Stimulated activated CD8-positive, alpha-beta memory T cell treated with anti-CD3 and anti-CD28 coated beads, Interleukin-2, amount 100 ng/mL, for 1 hour (primary cell): ENCODE results near the gene NUFIP1.
A peak's percentile ranks its signal among the peaks of the same experiment; 100 is the strongest.
"Not testable (repeated sequence)": the region's sequence is repeated elsewhere in the genome, so short reads cannot be mapped to it uniquely, and the experiment has no call there.

Source experiments
- DNase-seq, 2 donors: peaks; one replicate each; pipeline ENCODE4 v3.0.0-alpha.2; 2020; ENCODE audit warnings: low read depth in 2 of 2

The NUFIP1 gene

DNA sequence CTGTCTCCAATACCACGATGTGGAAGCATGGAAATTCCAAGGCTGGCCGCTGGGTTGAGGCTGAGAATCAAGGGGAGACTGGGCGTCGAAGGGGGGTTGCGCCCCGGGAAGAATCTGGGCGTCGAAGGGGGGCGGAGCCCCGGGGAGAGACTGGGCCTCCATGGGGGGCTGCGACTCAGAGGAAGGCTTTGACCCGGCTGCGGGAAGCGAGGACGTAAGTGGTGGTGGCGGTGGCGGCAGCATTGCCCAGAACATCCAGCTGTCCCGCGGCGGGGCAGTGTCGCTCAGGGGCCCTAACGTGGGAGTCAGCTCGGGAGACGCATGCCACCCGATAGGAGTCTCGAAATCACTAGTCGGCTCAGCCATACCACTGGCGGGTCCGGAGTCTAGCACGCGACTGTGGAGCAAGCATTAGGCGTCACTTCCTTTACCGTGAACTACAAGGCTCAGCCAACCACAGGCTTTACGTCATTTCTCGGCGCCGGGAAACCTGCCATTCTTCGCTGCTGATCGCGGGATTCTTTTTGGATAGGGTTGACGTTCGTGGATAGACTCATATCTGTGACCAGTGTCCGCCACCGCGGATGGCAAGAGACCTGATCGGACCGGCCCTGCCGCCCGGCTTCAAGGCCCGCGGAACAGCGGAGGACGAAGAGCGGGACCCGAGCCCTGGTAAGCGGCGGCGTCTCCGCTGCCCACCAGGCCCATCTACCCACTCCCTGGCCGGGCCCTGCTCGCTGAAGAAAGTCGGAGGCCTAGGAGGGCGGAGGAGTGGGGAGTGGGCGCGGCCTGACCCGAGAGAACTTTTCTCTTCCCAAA, at the start of gene NUFIP1, which contains the start of gene GPALPP1:
Gene NUFIP1, minus strand, starts transcription at position 401 of the 819 bp plus-strand sequence. Its CDS starts 35 bp downstream, at position 366.
Gene GPALPP1, plus strand, starts transcription at position 468 of the 819 bp plus-strand sequence. Its CDS starts 117 bp downstream, at position 585.
- peak; percentile 79 to 81 for DNase-seq

DNA sequence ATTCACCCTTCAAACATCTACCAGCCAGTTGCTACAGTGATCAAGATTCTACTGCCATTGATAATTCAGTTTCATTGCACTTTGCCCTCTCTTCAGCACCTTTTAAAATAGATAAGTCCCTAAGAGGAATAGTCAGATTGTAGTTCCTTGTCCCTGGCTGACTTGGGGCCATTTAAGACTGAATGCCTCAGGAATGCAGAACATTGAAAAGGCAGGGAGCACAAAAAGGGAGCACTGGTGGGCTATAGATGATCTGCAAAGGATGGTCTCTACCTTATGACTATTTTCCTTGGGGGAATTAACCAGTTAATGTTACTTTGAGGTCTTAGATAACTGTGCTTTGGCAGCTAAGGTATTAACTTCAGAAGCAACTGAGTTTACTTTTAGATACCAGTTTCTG, 46.9 kb upstream of the NUFIP1 start:
- DNase-seq: no peak

GRCh38 chr13:45034342-45034741, 45.1 kb upstream of the NUFIP1 start:
- no peak for DNase-seq

- no peak for DNase-seq
Observed at GRCh38 chr13:45024847-45025246, 35.6 kb upstream of the NUFIP1 start.

DNA sequence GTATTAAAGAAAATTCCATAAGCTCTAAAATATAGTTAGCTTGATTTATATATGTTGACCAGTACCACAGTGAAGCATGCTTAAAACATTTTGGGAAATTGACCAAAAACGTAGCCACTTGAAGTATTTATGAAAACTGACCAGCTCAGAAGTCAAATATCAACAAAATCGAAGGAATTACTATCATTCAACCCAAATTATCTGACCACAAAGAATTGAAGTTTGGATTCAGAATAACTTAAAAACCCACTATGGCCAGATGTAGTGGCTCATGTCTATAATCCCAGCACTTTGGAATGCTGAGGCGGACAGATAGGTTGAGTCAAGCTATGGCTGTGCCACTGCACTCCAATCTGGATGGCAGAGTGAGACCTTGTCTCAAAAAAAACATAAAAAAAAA, 32.0 kb upstream of the NUFIP1 start:
- DNase-seq: no peak

DNA sequence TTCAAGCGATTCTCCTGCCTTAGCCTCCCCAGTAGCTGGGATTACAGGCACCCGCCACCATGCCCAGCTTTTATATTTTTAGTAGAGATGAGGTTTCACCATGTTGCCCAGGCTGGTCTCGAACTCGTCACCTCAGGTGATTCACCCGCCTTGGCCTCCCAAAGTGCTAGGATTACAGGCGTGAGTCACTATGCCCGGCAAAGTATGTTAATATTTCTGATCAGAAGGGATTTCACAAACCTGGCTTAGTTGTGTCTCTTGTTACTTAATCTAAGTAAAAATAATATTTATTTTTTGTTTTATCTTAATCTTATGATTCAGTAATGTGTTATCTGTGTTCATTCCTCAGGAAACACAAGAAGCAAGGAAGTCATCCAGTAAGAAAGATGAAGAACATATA, 30.7 kb upstream of the NUFIP1 start:
- DNase-seq: not testable (repeated sequence)

DNA sequence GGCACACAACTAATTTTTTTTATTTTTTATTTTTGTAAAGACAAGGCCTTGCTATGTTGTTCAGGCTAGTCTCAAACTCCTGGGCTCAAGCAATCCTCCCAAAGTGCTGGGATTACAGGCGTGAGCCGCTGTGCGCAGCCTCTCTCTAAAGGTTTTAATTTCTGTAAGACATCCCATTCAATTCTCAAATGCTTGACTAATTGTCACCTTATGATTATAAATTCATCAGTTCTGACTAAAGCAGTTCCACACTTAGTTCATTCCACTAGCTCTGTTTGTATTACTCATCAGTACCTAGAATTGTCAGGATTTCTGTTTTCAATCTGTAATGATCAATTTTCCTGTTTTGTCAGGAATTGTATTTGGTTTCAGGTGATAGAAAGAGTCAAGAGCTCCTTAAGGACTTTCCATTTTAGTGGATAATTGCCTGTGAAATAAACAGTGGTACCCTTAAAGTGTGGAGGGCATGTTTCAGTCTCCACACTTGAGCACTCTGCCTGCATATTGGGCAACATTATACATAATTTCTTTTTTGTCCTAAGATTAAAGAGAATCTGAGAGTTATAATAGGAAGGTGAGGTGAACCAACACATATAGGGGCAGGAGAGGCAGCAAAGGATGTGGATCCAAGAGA, 27.6 kb upstream of the NUFIP1 start:
- DNase-seq: no peak

- DNase-seq: no peak
Observed at GRCh38 chr13:45015300-45015699, 26.0 kb upstream of the NUFIP1 start.

DNA sequence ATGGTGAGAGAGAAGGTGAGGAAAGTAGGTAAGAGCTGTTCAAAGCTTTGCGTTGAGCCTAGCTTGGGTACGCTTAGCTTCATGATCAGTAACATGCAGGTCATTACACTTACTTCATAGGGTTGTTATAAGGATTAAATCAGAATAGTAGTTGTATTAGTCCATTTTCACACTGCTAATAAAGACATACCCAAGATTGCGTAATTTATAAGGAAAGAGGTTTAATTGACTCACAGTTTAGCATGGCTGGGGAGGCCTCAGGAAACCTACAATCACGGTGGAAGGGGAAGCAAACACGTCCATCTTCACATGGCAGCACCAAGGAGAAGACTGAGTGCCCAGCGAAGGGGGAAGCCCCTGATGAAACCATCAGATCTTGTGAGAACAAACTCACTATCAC, 21.9 kb upstream of the NUFIP1 start:
- no peak for DNase-seq

DNA sequence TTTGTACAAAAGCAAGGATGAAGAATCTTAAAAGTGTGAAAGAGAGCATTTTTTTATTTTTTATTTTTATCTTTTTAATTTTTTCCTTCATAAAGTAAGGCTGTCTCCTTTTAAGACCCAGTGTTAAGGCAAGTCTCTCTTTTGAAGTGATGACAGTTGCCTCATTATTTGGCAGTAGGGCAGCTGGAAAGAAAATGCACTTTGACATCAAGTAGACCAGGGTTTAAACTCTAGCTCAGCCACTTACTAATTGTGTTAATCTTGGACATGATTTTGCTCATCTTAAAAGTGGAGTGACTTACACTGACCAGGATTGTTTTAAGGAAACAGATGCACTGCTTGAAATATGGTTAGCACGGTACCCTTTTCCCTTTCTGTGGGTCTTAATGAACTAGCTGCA, 18.6 kb upstream of the NUFIP1 start:
- no peak for DNase-seq

- DNase-seq: no peak
Observed at GRCh38 chr13:45007225-45007624, 18.0 kb upstream of the NUFIP1 start.

DNA sequence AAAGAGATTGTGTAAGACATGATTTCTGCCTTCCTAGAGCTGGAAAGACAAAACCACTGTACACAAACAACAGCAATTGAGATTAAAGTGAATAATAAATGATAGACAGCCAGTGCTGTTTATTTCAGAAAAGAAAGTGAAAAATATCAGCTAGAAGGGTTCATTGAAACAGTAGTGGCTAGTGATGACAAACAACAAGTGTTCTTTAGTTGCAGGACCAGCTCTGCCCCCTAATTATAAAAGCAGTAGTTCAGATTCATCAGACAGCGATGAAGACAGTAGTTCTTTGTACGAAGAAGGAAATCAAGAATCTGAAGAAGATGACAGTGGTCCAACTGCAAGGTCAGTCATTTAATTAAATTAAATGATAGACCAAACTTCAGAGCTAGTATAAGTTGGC, 14.8 kb upstream of the NUFIP1 start:
- no peak for DNase-seq

GRCh38 chr13:45003417-45003816, 14.1 kb upstream of the NUFIP1 start:
- no peak for DNase-seq

GRCh38 chr13:44989941-44990340, 670 bp upstream of the NUFIP1 start:
- DNase-seq: no peak

DNA sequence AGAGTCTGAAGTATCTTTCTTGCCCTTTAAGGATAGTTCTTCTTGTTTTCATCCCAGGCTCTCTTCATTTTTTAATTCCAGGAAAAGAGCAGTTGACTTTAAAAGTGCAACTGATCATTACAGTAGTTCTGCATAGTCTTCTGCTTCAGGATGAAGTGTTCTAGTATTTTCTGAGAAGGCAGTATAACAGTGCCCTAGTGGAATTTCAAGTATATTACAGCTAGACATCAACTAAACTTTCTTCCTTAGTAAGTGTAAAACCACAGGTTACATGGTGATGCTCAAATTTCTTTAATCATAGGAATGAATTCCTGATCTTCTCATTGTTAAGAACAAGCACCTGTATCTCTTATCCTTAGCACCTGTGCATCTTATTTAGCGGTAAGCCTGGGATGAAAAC, 10.9 kb downstream of the NUFIP1 start:
- DNase-seq: no peak

DNA sequence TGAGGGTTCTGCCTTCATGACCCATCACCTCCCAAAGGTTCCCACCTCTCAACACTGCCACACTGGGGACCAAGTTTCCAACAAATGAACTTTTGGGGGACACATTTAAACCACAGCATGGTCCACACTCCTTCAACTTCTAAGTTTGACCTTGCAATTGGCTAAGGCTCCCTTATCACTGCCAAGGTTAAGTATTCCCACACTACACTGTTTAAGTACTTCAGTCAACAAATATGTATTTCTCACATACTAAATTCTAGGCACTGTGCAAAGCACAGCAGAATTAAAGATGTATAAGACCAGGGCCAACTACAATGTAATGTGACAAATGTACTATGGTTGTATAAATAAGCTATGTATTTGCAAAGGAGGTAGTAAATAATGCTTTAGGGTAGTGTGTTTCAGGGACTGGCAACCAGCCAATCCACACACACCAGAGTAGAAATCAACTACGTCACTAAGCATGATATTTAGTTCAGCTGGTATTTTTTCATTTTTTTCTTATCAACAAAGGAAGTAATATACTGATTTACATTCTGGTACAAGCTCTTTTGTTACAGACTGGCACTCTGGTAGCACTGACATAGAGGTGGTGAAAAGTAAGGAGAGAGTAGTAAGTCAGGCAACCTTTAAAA, 12.2 kb downstream of the NUFIP1 start:
- no peak for DNase-seq

DNA sequence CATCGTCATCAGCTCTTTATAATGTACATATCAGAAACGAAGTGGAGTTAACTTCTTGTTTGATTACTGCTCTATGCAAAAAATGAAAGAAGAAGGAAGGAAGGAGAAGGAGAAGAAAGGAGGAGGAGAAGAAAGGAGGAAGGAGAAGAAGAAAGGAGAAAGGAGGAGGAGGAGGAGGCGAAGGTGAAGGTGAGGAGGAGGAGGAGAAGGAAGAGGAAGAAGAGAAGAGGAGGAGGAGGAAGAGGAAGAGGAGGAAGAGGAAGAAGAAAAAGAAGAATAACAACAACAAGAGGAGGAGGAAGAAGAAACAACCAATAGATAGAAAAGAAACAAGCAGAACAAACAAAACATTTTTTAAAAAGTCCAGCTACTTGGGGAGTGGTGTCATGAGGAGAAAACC, 13.1 kb downstream of the NUFIP1 start:
- no peak for DNase-seq

- no peak for DNase-seq
Observed at GRCh38 chr13:44974056-44974793, 15.0 kb downstream of the NUFIP1 start.

DNA sequence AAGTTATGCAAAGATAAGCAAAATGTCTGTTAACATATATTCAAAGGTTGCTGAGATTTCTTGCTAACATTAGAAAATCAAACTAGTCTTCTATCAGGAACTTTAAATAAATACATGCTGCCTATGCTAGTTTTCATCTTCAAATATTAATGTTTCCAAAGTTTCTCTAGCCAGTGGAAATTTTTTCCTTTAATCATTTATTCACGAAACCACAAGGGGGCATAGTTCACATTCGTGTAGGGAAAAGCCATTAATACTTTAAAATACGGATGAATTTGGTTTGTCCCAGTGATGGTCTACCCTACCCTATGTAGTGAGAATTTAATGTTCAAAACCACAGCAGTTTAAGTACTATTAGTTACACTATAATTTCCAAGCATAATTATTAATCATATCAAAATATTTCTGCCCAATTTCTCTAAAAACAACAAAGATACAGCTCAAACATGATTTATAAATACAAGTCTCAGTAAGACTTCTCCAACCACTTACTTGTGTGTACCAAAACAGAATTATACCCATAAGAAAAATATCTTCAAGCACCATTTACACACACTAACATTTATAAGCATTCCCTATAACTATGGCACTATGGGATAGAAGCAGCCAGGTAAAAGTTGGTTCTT, 16.2 kb downstream of the NUFIP1 start:
- no peak for DNase-seq

DNA sequence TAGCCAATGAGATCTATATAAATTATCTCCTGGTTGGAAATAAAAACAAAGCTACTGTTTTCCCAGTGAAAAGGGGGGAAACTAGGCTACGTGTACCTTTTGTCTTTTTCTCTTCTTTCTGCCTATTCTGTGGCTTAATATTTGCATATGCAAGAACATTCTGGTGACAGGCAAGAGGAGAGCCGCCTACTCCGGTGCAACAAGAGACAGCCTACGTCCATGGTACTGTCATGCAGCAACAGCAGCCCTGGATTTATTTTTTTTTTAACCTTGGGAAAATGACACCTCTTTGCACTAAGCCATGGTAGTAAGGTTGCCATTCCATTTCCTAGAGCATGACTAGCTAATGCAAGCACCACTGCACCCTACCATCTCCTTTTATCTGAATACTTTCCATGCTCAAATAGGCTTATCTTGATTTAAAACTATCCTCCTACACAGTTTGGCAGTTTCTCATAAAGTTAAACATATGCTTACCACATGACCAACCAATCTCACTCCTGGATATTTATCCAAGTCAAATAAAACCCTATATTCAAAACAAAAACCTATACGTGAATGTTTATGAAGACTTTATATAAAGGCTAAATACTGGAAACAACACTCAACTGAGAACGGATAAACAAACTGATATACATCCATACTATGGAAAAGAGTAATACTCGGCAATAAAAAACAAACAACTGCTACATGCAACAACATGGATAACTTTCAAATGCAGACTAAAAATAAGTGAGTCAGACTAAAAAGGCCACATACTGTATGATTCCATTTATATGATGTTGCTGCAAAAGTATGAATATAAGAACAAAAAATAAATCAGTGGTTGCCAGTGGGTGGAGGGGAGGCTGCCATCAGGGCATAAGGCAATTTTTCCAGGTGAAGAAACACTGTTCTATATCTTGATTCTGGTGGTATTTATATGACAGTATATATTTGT, 17.3 kb downstream of the NUFIP1 start:
- no peak for DNase-seq
